NCI-H524 treated with DMSO at 0.1 percent for 48 hours (cell line): ENCODE results near the gene PODXL.
"Not testable (repeated sequence)": the region's sequence is repeated elsewhere in the genome, so short reads cannot be mapped to it uniquely, and the experiment has no call there.

Experiments used
- DNase-seq: peaks from one replicate; lab custom pipeline; 2025; lab: John Stamatoyannopoulos, UW

Gene PODXL

GRCh38 chr7:131509781-131510180 lies 46.6 kb downstream of the PODXL start:
- no peak for DNase-seq

- DNase-seq = no peak
Observed at GRCh38 chr7:131508754-131509486, 47.5 kb downstream of the PODXL start.

- DNase-seq = no peak
Observed at GRCh38 chr7:131507592-131508331, 48.7 kb downstream of the PODXL start.

- DNase-seq = no peak
Observed at GRCh38 chr7:131506597-131506996, 49.8 kb downstream of the PODXL start.

- no peak for DNase-seq
Observed at GRCh38 chr7:131505636-131506557, 50.5 kb downstream of the PODXL start.

GRCh38 chr7:131505037-131505620 lies 51.3 kb downstream of the PODXL start:
- not testable (repeated sequence) for DNase-seq

GRCh38 chr7:131504157-131504899 lies 52.1 kb downstream of the PODXL start:
- DNase-seq = no peak

GRCh38 chr7:131503639-131504038 lies 52.8 kb downstream of the PODXL start:
- no peak for DNase-seq

GRCh38 chr7:131502810-131503508 lies 53.5 kb downstream of the PODXL start:
- DNase-seq = peak; percentile 13

GRCh38 chr7:131501930-131502685 lies 54.3 kb downstream of the PODXL start:
- DNase-seq = peak; percentile 81

- no peak for DNase-seq
Observed at GRCh38 chr7:131501422-131501821, 55.0 kb downstream of the PODXL start.

- DNase-seq = no peak
Observed at GRCh38 chr7:131500357-131500756, 56.1 kb downstream of the PODXL start.

GRCh38 chr7:131499801-131500200 lies 56.6 kb downstream of the PODXL start:
- DNase-seq = no peak

- no peak for DNase-seq
Observed at GRCh38 chr7:131498237-131498885, 58.1 kb downstream of the PODXL start.

GRCh38 chr7:131497454-131497853 lies 59.0 kb downstream of the PODXL start:
- no peak for DNase-seq

- DNase-seq = no peak
Observed at GRCh38 chr7:131495669-131496498, 60.5 kb downstream of the PODXL start.

GRCh38 chr7:131494182-131494581 lies 62.2 kb downstream of the PODXL start:
- no peak for DNase-seq

- DNase-seq = peak; percentile 3
Observed at GRCh38 chr7:131493581-131493980, 62.8 kb downstream of the PODXL start.
